Sigmoid colon (tissue), 4 donors: ENCODE data around the gene CXCL11.
"Not testable (repeated sequence)": the region's sequence is repeated elsewhere in the genome, so short reads cannot be mapped to it uniquely, and the experiment has no call there.

ENCODE experiments used
- CTCF ChIP-seq, 4 experiments: fragments of 450-650 bp in 3 of 4; fragments of 200-600 bp in 1 of 4; IDR thresholded peaks; one replicate each; pipeline ENCODE4 v1.5.1; 2016 to 2019; ENCODE audit warnings: antibody characterized with exemption in 4 of 4, mild to moderate bottlenecking in 3 of 4, moderate library complexity in 2 of 4
- EP300 ChIP-seq, 4 donors: sonication (generic); formaldehyde crosslinking; IDR thresholded peaks; one replicate each; pipeline ENCODE4 v1.6.1; 2017; ENCODE audit warnings: antibody characterized with exemption in 4 of 4
- POLR2A ChIP-seq, 2 donors: fragments of 450-650 bp; IDR thresholded peaks; one replicate each; pipeline ENCODE4 v1.6.1; 2016; ENCODE audit warnings: antibody characterized with exemption in 2 of 2, mild to moderate bottlenecking in 2 of 2, moderate library complexity in 2 of 2
- POLR2AphosphoS5 ChIP-seq, 4 donors: sonication (generic); formaldehyde crosslinking; IDR thresholded peaks; one replicate each; pipeline ENCODE4 v1.6.1; 2017; ENCODE audit warnings: antibody characterized with exemption in 4 of 4

- not testable (repeated sequence) for TF ChIP-seq CTCF, POLR2A, EP300, POLR2AphosphoS5 (IDR thresholded peaks at IDR 0.05)
Observed at GRCh38 chr4:75998525-75999147, 37.2 kb downstream of the CXCL11 start.
